AG04450 (cell line): ENCODE data around the gene TPM4. TPM values are rescaled to one million over a fixed set of nuclear protein-coding genes. Genes with fewer than 3 reads are reported as not detected.

Experiments used
- CTCF ChIA-PET: fragments of 300-600, 350-600 bp; formaldehyde crosslinking; extraction: SDS; loops from one replicate; lab custom pipeline; 2022; ENCODE audit warnings: antibody characterized with exemption, inconsistent platforms; lab: Charles Lee
- POLR2A ChIA-PET: fragments of 350-600 bp; formaldehyde crosslinking; extraction: SDS; loops from one replicate; lab custom pipeline; 2021; ENCODE audit warnings: antibody characterized with exemption, inconsistent platforms; lab: Yijun Ruan, JAX
- DNase-seq: peaks from one replicate; pipeline ENCODE4 v3.0.0-alpha.2; 2011; ENCODE audit warnings: low read depth, low spot score
- H3K27ac ChIP-seq: one replicate; pipeline ENCODE4 v1.5.1; 2012; ENCODE audit warnings: low read depth, low read length, control low read depth
- H3K27me3 ChIP-seq: one replicate; pipeline ENCODE4 v1.6.0; 2012; ENCODE audit warnings: low read length; ENCODE audit not compliant: control insufficient read depth, insufficient read depth
- H3K4me3 ChIP-seq: 2 replicates; pipeline ENCODE4 v1.5.1; 2011; ENCODE audit warnings: mild to moderate bottlenecking, low read depth, low read length, control low read depth
- H3K9me3 ChIP-seq: 2 replicates; pipeline ENCODE4 v1.5.1; 2012; ENCODE audit warnings: low read length; ENCODE audit not compliant: control insufficient read depth, insufficient read depth
- CTCF ChIP-seq: IDR thresholded peaks from 2 replicates; pipeline ENCODE4 v1.5.1; 2011; ENCODE audit warnings: low read depth, low read length, control low read depth, inconsistent platforms
- polyA plus RNA-seq: library from polyadenylated mRNA; depleted of rRNA; stranded (reverse); fragments of >200 nt; gene quantifications from 2 replicates; pipeline ENCODE4 v1.2.3, GENCODE V29; 2011

The TPM4 gene
- polyA plus RNA-seq, 1 experiment = 2,058 TPM

GRCh38 chr19:16121141-16121540 lies 44.8 kb downstream of the TPM4 start:
- no peak for TF ChIP-seq CTCF
- Histone ChIP-seq H3K27ac (no peak overlapping the region), H3K9me3 (no peaks in the 10 kb centered on the region), H3K4me3 (no peak overlapping the region), H3K27me3 (no peaks in the 10 kb centered on the region)
- ChIA-PET POLR2A (no interaction called here), CTCF (interaction anchor here (1.7 kb wide), 1 partner anchor 10 kb away, joined by 5 read pairs; no protein-coding TSS in a partner anchor)
- DNase-seq = no peak

GRCh38 chr19:16121967-16122366 lies 45.7 kb downstream of the TPM4 start:
- H3K27ac ChIP-seq = no peak overlapping the region
- CTCF ChIA-PET = interaction anchor here (1.7 kb wide), 1 partner anchor 11 kb away, joined by 5 read pairs; no protein-coding TSS in a partner anchor
- no peak overlapping the region for H3K4me3 ChIP-seq
- POLR2A ChIA-PET = no interaction called here
- no peak for TF ChIP-seq CTCF
- no peaks in the 10 kb centered on the region for H3K27me3 ChIP-seq
- H3K9me3 ChIP-seq = no peaks in the 10 kb centered on the region
- DNase-seq = no peak

GRCh38 chr19:16124953-16125352 lies 48.7 kb downstream of the TPM4 start:
- Histone ChIP-seq H3K4me3 (no peak overlapping the region), H3K27ac (no peak overlapping the region), H3K27me3 (no peaks in the 10 kb centered on the region), H3K9me3 (no peaks in the 10 kb centered on the region; the same call in 1 of the 2 replicates)
- CTCF ChIA-PET = no interaction called here
- DNase-seq = no peak
- no peak for TF ChIP-seq CTCF
- POLR2A ChIA-PET = no interaction called here

- Histone ChIP-seq H3K9me3 (no peaks in the 10 kb centered on the region; the same call in 1 of the 2 replicates), H3K27me3 (no peaks in the 10 kb centered on the region), H3K4me3 (no peak overlapping the region), H3K27ac (no peak overlapping the region)
- ChIA-PET CTCF (no interaction called here), POLR2A (no interaction called here)
- no peak for DNase-seq
- TF ChIP-seq CTCF = no peak
Measured at GRCh38 chr19:16125737-16126495, 49.6 kb downstream of the TPM4 start.

- TF ChIP-seq CTCF = no peak
- Histone ChIP-seq H3K9me3 (no peaks in the 10 kb centered on the region; the same call in 1 of the 2 replicates), H3K4me3 (no peak overlapping the region), H3K27me3 (no peaks in the 10 kb centered on the region), H3K27ac (no peak overlapping the region)
- DNase-seq = no peak
- POLR2A ChIA-PET = no interaction called here
- CTCF ChIA-PET = no interaction called here
Measured at GRCh38 chr19:16127080-16127479, 50.8 kb downstream of the TPM4 start.
